CD4-positive, alpha-beta T cell treated with Interleukin-15 for 4 hours (primary cell): ENCODE measurements around the gene RNF5.
"Not testable (repeated sequence)": the region's sequence is repeated elsewhere in the genome, so short reads cannot be mapped to it uniquely, and the experiment has no call there.

Source experiments
- DNase-seq: peaks from one replicate; pipeline ENCODE4 v3.0.0-alpha.2; 2020; ENCODE audit warnings: low spot score

RNF5 gene

GRCh38 chr6:32189742-32190053 lies 11.5 kb downstream of the RNF5 start:
- no peak for DNase-seq

- peak; percentile 84 for DNase-seq
Observed at GRCh38 chr6:32190054-32190851, 12.0 kb downstream of the RNF5 start, which contains the start of gene PBX2. Gene PBX2, minus strand, starts transcription at chr6:32190202. Its CDS starts 287 bp downstream, at chr6:32189915.

GRCh38 chr6:32190911-32191677 lies 12.9 kb downstream of the RNF5 start:
- no peak for DNase-seq

DNA sequence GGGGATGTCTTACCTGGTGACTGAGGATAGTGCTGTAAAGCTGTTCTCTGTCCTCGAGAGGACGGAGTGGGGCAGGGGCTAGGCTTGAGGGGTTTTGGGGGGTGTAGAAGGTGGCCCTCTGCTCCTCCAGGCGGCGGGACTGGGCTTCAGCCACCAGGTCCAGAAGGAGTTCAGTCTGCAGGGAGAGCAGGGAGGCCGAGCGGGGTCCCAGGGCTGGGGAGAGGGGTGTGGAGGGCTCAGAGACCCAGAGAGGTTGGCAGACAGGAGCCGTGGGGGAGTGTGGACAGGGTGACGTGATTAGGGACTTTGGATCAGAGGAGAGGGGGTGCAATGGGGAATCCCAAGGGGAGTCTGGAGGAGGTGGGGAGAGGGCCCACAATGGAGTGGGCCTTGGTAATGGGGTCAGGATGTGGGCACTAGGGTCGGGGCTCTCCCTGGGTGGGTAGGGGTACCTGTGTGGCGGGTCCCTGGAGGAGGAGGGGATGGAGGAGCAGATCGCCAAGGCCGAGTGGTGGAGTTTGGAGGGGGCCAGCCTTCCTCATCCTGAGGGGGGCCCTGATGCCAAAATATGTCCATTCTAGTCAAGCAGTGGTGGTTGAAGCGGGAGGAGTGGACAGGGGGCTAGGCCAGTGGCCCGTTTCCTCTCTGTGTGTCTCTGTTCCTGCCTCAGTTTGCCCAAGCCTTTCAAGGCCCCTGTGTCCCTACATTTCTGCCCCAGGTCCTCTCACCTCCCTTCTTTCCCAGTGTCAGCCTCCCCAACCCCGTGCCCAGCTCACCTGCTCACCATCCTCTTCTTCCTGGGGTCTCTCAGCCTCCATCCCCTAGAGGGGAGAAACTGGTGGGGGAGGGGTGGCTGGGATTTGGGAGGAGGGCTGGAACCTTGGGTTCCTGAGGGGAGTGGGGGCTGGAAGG lies 13.7 kb downstream of the RNF5 start:
- no peak for DNase-seq

DNA sequence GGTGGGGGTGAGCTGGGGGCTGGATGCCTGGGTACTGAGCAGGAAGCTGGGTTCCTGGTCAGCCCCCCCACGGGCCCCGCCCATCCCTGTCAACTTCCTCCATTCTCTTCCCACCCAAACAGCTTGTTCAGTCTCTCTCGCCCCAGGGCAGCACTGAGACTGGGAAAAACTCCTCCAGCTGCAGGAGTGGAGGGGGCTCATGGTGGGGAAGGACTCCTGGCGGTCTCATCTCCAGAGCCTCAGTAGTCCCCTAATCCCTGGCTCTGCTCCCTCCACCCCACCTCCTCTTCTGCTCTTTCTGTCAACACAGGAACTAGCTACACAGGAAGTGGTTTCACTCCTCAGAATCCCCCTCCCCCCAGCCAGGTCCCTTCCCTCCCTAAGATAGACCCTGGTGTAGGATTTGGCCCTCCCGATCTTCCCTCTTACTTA lies 14.4 kb downstream of the RNF5 start, which contains the start of gene GPSM3:
Gene GPSM3 (minus strand): TSS at position 36 of the 432 bp plus-strand sequence. CDS start 130 bp downstream, outside the sequence.
- peak; percentile 55 for DNase-seq

DNA sequence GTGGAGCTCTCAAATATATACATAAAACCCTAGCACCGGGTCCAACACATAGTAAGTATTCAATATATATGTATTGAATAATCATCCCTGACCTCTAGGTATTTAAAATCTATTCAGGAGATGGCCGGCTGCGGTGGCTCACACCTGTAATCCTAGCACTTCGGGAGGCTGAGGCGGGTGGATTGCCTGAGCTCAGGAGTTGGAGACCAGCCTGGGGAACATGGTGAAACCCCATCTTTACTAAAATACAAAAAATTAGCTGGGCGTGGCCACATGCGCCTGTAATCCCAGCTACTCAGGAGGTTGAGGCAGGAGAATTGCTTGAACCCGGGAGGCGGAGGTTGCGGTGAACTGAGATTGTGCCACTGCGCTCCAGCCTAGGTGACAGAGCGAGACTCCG lies 14.9 kb downstream of the RNF5 start:
- DNase-seq: not testable (repeated sequence)

GRCh38 chr6:32194388-32194787 lies 16.2 kb downstream of the RNF5 start:
- no peak for DNase-seq

GRCh38 chr6:32194825-32195651 lies 16.8 kb downstream of the RNF5 start:
- DNase-seq: peak; percentile 32

DNA sequence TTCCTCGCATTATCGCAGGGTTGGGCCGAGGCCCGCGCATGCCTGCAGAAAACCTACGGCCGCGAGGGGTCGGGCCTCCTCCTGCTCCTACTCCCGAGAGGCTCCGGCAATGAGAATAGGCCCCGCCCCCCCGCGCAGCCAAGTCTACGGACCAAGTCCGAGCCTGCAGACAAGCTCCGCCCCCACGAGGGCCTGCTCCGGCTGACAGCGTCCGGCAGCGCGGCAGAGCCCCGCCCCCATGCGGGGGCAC lies 17.4 kb downstream of the RNF5 start:
- peak; percentile 100 for DNase-seq

GRCh38 chr6:32195902-32196681 lies 17.9 kb downstream of the RNF5 start:
- peak; percentile 45 for DNase-seq

DNA sequence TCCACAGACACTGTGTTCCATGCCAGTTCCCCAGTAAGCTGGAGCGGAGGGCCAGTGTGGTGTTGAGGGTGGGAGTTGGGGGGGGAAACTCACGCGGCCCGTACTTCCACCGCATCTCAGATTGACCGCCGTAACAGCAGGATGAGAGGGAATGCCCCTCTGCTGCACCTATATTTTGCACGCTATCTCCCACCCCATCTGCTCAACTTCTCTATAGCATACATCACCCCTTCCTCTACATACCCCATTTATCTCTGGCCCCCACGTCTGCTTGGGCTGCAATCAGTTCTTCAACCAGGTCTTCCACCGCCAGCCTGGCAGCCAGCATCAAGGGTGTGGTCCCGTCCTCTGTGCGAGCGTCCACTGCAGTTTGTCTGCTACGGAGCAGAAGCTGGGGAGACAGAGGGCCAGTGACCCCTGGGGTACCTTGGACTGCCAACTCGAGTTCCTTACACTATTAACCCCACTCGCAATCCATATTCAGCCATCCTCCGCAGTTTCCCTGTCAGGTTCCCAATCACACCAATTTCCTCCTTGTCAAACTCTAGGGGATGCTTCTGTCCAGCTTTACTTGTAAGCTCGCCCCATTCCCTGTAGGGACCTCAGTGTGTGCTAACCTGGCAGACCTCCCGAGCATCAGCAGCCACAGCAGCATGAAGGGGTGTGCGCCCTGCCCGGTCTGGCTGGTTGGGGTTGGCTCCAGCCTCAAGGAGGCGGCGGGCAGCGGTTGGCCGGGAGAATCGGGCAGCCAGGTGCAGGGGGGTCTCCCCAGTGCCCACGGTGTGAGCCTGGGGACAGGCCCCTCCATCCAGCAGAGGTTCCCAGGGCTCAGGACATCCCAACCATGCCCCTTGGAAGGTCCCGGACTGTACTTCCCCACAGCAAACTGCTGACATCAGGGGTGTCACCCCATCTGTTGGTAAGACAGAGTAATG lies 18.7 kb downstream of the RNF5 start:
- DNase-seq: no peak

DNA sequence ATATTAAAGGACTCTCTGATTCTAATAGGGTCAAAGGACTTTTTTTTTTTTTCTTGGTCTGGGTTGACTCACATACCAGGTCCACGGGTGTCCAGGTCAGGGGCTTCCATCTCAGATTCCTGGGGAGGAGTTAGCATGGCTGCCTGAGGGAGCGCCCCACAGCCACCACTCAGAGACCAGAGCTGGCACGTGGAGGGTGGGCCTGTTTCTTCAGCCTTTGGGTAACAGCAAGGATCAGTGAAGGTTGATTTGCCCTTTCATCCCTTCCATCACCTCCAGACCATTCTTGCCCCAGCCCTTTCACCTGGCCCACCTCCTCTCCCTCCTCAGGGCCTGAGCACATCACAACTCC lies 20.1 kb downstream of the RNF5 start:
- no peak for DNase-seq

DNA sequence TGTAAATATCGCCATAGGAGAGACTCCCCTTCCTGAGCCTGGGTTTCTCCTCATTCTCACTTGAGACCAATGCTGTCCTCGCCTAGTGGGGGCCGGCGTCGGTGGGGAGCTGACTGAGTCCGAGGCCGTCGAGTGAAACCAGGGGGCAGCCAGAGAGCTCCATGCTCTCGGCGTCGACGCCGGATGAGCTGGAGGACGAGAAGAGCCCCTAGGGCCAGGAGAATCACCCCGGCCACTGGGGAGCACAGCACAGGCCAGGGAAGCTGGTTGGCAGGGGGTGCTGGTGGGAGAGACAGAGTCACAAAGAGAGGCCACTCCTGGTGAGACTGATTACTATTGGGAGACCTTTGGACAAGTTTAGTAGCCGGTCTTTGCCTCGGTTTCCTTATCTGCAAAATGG lies 20.7 kb downstream of the RNF5 start:
- no peak for DNase-seq

- DNase-seq: no peak
Observed at GRCh38 chr6:32200711-32201475, 22.7 kb downstream of the RNF5 start.

DNA sequence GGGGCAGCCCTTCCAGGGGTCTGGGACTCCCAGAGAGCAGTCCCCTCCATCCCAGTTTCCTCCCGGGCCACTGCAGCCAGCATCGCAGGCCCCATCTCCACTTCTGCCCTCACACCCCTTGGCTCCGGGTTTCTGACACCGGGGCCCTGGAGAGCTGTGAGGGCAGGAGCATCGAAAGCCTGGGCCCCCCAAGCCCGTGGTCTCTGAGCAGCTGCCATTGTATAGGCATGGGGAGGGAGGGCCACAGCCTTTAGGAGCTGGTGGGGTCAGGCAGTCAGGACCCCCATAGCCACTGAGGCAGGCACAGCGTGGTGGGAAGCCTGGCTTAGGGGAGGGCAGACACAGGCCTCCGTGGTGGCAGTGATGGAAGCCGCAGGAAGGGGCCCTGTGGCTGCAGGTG lies 24.0 kb downstream of the RNF5 start:
- no peak for DNase-seq

DNA sequence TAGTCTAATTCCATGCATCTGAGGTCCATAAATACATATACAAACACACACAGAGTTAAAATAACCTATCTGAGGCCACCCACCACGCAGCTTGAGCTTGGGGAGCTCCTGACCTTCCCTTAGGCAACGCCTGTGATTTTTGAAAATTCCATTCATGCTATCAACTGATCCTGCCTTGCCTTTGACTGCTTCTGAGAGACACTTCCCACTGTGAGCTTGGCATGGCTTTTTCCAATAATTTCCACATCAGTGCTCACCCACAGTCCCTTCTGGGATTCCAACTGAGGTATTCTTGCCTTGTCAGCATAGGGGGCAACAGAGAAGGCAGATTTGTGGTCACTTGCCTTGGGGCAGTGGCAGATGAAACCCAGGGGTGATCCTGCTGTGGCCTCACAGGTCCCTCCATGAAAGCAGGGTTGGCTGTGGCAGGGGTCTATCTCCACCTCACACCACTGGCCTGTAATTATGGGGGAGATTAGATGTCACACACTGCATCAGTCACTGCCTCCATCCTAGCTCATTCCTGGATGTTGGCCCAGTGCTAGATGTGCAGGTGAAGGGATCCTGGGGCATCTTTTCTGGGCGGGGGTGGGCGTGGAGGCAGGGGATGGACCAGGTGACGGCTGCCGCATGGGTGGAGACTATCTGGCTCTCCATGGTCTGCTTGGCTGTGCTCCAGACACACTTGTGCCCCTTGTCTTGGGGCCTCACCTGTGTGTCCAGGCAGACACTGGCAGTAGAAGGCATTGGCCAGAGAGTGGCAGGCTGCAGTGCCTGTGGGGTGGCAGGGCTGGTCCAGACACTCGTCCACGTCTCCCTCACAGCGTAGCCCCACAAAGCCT lies 25.4 kb downstream of the RNF5 start:
- DNase-seq: no peak

DNA sequence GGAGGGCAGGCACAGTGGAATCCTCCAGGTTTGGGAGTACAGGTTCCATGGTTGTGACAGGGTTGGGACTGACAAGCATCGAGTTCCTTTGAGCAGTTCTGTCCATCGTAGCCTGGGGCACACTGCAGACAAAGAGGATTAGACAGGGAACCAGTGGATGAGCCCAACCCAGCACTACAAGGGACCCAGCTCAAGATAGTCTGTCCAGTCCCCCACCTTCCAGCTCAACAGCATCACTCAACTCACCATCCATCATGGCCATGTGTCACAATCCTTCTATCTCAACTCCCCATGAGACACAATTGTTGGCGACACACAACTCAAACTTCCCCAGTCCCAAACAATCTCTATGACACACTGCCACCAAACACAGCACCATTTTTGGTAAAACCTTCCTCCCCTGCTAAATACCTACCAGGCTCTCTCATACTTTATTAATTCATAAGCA lies 26.1 kb downstream of the RNF5 start:
- no peak for DNase-seq

DNA sequence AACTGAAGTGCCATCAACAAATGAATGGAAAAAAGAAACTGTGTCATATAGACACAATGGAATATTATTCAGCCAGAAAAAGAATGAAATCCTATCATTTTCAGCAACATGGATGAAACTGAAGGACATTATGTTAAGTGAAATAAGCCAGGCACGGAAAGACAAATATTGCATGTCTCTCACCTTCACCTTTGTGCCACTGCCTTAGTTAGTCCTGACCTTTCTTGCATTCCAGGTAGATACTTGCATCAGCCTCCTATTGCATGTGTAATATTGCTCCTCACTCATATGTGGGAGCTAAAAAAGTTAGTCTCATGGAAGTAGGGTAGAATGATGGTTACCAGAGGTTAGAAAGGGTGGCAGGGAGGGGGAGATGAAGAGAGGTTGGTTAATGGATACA lies 30.8 kb downstream of the RNF5 start:
- DNase-seq: no peak
